A673 (cell line): ENCODE results near the gene SMARCC1.

Experiments
- CTCF ChIP-seq: fragments of 300-800, 200-600 bp; sonication (generic); conservative IDR thresholded peaks from 2 replicates; pipeline ENCODE4 v1.5.1; 2017; ENCODE audit warnings: low read depth, mild to moderate bottlenecking, antibody characterized with exemption, low read length, moderate library complexity, mixed read lengths
- EZH2 ChIP-seq: fragments of 200-600 bp; sonication (generic); IDR thresholded peaks from 2 replicates; pipeline ENCODE4 v1.6.1; 2017; ENCODE audit warnings: borderline replicate concordance, low read depth, mild to moderate bottlenecking, mixed read lengths, antibody characterized with exemption, low read length; ENCODE audit not compliant: poor library complexity, severe bottlenecking

- TF ChIP-seq CTCF (no peak), EZH2 (no peak)
These were observed 193.6 kb downstream of the SMARCC1 start for GRCh38 chr3:47588053-47588452.
